NCI-H510A treated with DMSO at 0.1 percent for 48 hours (cell line): Measurements from ENCODE around the gene FAM228A.
"Not testable (repeated sequence)": the region's sequence is repeated elsewhere in the genome, so short reads cannot be mapped to it uniquely, and the experiment has no call there.

Source experiments
- DNase-seq: peaks from one replicate; lab custom pipeline; 2025; lab: John Stamatoyannopoulos, UW

FAM228A gene

GRCh38 chr2:24174851-24175277 lies at the start of gene FAM228A:
Gene FAM228A, plus strand, starts transcription at chr2:24175053. Its CDS starts 428 bp downstream, at chr2:24175481.
- no peak for DNase-seq

DNA sequence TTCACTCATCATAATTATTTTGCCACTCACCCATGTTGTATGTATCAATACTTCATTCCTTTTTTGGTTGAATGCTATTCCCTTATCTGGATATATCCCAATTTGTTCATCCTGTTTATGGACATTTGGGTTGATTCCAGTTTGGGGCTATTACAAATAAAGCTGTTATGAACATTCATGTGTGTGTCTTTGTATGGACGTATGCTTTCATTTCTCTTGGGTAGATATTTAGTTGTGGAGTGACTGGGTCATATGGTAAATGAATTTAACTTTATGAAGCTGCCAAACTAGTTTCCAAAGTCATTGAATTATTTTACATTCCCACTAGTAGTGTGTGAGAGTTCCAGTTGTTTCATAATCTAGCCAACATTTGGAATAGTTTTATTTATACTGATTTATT lies 48.9 kb upstream of the FAM228A start:
- DNase-seq = no peak

GRCh38 chr2:24132543-24132942 lies 42.3 kb upstream of the FAM228A start:
- no peak for DNase-seq

- not testable (repeated sequence) for DNase-seq
These were observed 34.5 kb upstream of the FAM228A start for GRCh38 chr2:24140305-24140704.

DNA sequence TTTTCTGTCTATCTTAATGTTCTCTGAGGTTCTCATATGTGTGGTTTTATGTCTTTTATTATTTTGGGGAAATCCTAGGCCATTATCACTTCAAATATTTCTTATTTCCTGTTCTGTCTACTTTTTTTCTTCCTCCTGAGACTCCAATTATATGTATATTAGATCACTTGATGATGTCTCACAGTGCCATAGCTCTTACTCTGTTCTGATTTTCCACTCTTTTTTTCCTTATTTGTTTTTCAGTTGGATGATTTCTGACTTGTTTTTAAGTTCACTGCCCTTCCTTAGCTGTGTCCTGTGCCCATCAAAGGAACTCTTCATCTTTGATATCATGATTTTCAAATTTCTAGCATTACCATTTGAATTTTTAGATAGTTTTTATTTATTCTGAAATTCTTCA lies 27.5 kb upstream of the FAM228A start:
- no peak for DNase-seq

DNA sequence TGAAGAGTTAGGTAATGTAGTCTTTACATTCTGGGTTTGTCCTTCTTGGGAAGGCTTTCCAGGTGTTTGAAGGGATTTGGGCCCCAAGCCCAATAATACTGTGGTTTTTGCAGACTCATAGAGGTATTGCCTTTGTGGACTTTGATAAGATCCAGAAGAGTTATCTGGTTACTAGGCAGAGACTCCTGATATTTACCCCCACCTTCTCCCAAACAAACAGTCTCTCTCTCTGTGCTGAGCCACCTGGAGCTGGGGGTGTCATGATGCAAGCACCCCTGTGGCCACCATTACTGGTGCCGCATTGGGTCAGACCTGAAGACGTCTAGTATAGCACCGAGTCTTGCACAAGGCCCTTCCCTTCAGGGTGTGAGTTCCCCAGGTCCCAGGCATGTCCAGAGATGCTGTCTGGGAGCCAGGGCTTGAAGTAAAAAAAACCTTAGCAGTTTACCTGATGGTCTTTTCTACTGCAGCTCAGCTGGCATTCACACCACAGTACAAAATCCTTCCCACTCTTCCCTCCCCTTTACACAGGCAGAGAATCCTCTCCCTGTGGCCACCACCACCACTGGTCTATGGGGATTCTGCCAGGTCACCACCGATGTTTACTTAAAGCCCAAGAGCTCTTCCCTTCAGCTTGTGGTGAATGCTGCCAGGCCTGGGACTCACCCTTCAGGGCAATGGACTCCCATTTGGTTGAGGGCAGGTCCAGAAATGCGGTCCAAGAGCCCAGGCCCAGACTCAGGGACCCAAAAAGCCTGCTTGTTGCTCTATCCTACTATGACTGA lies 22.2 kb upstream of the FAM228A start:
- no peak for DNase-seq

DNA sequence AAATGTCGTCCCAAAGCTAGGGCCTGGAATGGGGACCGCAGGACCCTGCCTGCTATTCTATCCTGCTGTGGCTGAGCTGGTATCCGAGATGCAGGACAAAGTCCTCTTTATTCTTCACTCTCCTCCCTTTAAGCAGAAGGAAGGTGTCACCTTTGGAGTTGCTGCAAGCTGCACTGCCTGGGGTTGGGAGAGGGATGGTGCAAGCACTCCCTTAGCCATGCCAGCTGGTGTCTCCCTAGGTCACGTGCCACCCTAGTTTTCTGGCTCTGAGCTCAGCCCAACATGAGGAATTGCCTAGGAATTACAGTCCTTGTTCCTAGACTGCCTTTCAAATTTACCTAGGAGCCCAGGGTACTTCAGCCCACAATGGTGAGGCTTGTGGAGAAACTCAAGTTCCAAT lies 21.4 kb upstream of the FAM228A start:
- DNase-seq = no peak

GRCh38 chr2:24158131-24158530 lies 16.7 kb upstream of the FAM228A start:
- DNase-seq = no peak

- DNase-seq = no peak
These were observed 15.1 kb upstream of the FAM228A start for GRCh38 chr2:24159708-24160107.

DNA sequence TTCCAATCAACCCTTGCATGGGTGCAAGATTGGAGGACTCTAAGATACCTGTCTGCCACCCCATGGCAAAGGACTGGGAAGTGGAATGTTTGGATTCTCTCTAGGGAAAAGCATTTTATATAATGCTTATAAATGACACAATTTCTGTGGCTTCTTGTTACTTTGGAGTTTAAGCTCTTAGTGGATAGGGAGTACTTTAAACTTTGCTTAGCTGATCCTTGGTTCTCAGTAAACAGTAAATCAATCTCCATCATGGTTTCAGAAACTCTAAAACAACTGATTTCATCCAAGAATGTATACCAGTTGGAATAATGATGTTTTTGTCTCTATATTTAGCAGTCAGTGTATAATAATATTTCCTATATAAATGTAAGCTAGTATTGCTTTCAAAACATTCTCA lies 14.1 kb upstream of the FAM228A start:
- no peak for DNase-seq

DNA sequence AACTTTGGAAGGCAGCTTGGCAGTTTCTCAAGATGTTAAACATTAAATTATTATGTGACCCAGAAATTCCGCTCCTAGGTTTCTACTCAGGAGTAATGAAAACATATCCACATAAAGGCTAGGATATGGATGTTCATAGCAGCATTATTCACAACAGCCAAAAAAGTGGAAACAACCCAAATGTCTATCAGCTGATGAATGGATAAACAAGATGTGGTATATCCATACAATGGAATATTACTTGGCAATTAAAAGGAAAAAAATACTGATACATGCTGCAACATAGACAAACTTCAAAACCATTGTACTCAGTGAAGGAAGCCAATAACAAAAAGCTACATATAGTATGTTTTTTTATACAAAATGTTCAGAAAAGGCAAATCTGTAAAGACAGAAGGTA lies 12.4 kb upstream of the FAM228A start:
- no peak for DNase-seq

- no peak for DNase-seq
These were observed 11.7 kb upstream of the FAM228A start for GRCh38 chr2:24163186-24163585.

DNA sequence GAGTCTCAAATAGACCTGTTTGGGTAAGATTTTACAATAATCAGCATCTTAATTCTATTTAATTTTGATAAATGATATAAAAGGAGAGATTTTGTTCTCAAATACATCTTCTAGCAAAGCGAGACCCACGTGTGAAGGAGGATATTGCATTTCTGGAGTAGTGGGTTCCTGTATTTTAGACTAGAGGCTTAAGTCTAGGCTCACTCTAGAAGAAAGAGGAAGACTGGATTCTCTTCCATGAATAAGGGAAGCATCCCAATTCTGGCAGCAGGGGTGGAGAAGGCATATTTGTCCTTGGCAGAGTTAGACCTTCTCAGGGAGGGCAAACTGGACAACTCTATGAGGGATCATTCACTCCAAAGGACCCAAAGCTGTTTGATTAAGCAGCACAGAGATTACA lies 11.3 kb upstream of the FAM228A start:
- no peak for DNase-seq

GRCh38 chr2:24164416-24164973 lies 10.4 kb upstream of the FAM228A start:
- no peak for DNase-seq

- no peak for DNase-seq
These were observed 5.8 kb upstream of the FAM228A start for GRCh38 chr2:24169023-24169422.

- no peak for DNase-seq
These were observed 856 bp downstream of the FAM228A start for GRCh38 chr2:24175631-24176187.

DNA sequence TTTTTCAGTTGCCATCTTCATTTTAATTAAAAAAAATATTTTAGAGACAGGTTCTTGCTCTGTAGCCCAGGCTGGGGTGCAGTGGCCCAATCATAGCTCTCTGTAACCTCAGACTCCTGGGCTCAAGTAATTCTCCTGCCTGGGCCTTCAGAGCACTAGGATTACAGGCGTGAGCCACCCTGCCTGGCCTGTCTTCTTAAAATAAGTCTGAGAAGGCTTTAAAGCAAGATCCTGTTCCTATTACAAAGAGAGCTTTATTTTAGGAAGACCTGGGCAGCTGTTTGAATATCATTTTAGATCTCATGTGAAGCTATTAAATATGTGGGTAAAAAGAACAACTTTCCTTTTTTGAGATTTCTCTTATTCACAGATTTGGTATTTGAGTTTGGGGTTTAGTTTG lies 1.5 kb downstream of the FAM228A start:
- DNase-seq = no peak

- no peak for DNase-seq
These were observed 4.8 kb downstream of the FAM228A start for GRCh38 chr2:24179683-24180082.

GRCh38 chr2:24181849-24182248 lies 7.0 kb downstream of the FAM228A start:
- DNase-seq = peak; percentile 84

DNA sequence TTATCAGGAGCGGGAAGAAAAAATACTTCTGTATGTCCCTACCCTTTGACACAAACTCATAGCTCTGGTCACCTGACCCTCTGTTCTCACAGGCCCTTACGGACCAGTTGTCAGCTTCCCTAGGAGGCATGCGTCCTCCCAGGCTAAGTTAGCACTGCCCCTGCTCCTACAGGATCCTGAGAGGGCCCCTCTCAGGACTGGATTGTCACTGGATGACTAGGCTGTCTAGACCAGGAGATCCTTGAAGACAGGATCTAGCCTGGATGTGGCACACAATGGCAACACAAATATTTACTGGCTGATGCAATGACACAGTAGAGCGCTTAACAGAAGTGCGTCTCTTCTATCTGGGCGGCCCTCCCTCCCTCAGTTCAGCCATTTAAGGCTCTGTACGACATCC lies 7.7 kb downstream of the FAM228A start:
- DNase-seq = peak; percentile 89

- peak; percentile 22 for DNase-seq
These were observed 8.7 kb downstream of the FAM228A start for GRCh38 chr2:24183366-24184069.

DNA sequence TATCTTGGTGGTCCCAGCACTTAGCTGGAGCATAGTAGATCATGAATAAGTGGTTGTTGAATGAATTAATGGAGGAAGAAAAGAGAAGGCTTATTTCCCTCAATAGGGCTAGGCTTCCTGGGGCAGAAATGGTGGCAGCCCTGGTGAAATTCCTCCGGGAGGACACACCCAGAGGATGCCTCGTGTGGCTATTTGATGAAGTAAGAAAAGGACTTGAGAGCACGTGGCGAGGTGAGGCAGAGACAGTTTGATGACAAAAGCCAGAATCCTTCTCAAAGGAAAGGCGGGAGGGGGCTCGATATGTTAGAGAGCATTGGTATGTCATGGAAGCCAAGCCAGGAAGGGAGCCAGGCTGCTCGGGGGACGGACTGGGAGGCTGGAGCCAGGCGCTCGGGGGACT lies 14.7 kb downstream of the FAM228A start:
- no peak for DNase-seq

DNA sequence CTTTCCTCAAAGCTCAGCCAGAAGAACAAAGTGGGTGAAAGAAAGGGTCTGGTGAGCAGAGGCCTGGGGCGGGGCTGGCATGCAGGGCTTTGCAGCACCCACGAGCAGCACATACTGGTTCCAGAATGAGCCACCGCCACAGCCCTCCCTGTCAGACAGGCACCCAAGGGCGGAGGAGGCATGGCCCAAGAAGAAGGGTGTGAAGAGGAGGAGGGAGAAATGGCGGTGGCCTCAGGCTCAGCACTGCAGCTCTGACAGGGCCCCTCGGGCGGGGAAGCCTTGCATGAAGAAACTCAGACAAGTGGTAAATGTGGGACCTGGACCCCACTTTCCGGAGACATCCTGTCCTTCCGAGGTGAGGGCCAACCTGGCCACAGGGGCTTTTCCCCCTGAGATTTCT lies 15.7 kb downstream of the FAM228A start:
- no peak for DNase-seq
